Adrenal gland (tissue), 12 donors: ENCODE measurements around the gene ZNF396. TPM values are rescaled to one million over a fixed set of nuclear protein-coding genes. Genes with fewer than 3 reads are reported as not detected.

Experiments used
- DNase-seq, 7 donors: peaks; one replicate each; pipeline ENCODE4 v3.0.0-alpha.2; 2019 to 2020
- H3K27ac ChIP-seq, 5 donors: fragments of 200-600 bp; sonication (generic) in 4 of 5; 1 replicate in 3 of 5; 2 replicates in 2 of 5; pipeline versions ENCODE4 v1.5.1 to v1.8.0; 2016 to 2020; ENCODE audit warnings: mild to moderate bottlenecking in 1 of 5
- H3K27me3 ChIP-seq: fragments of 200-600 bp; 2 replicates; pipeline ENCODE4 v1.8.0; 2021
- H3K36me3 ChIP-seq, 2 donors: fragments of 200-600 bp; replicated peaks in 1 of 2; 1 replicate in 1 of 2; 2 replicates in 1 of 2; pipeline versions ENCODE4 v1.5.1 to v1.8.0; 2018 to 2022
- H3K4me1 ChIP-seq, 2 donors: fragments of 200-600 bp; replicated peaks in 1 of 2; 1 replicate in 1 of 2; 2 replicates in 1 of 2; pipeline versions ENCODE4 v1.5.1 to v1.8.0; 2018 to 2021
- H3K4me3 ChIP-seq, 4 donors: fragments of 200-600 bp; sonication (generic) in 3 of 4; one replicate each; pipeline ENCODE4 v1.5.1; 2016 to 2018
- H3K9me3 ChIP-seq, 3 donors: fragments of 200-600 bp; sonication (generic) in 1 of 3; replicated peaks in 1 of 3; 1 replicate in 2 of 3; 2 replicates in 1 of 3; pipeline versions ENCODE4 v1.5.1 to v1.8.0; 2016 to 2021
- POLR2A ChIP-seq, 2 donors: fragments of 450-650 bp; IDR thresholded peaks; one replicate each; pipeline ENCODE4 v1.6.1; 2017; ENCODE audit warnings: antibody characterized with exemption in 2 of 2, mild to moderate bottlenecking in 2 of 2, moderate library complexity in 1 of 2
- WGBS, 4 donors: extraction: QIAGEN DNeasy Blood & Tissue Kit in 2 of 4; methylation state at CpG; one replicate each; pipeline versions ENCODE4 v1.1.5 to v1.1.7; 2013 to 2017; 5-methylcytosine and 5-hydroxymethylcytosine counted together
- intact Hi-C, 2 donors: fragments of 100-400 bp; cut with DNase I; formaldehyde crosslinking; loops; one replicate each; pipeline versions ENCODE4 v1.14.1 to v1.15.0; 2022 to 2023
- polyA plus RNA-seq, 3 donors: library from polyadenylated mRNA; stranded (reverse); fragments of 200-250 nt in 2 of 3; fragments of 350-450 nt in 1 of 3; fragmentation: Illumina TruSeq in 1 of 3; extraction: RNeasy Lipid Tissue Mini Kit (QIAGEN cat#74804) in 1 of 3; gene quantifications; one replicate each; pipeline ENCODE4 v1.2.3, GENCODE V29; 2013 to 2014
- total RNA-seq, 9 donors: library from RNA; depleted of rRNA in 4 of 9; stranded (reverse); fragments of >200 nt in 4 of 9; fragments of 120-200 nt in 1 of 9; fragmentation: NEBNext Ultra II Directional in 1 of 9; extraction: Animal tissue kit (Norgen Biotek cat#: 25700) in 1 of 9; gene quantifications; one replicate each; pipeline versions ENCODE4 v1.1.0 to v1.2.4, GENCODE V29; 2013 to 2023
- TF ChIP-seq, protein P1 (sequence below), 6 experiments: fragments of 450-650 bp in 4 of 6; fragments of 200-600 bp in 2 of 6; sonication (generic) in 1 of 6; IDR thresholded peaks; 1 replicate in 5 of 6; 2 replicates in 1 of 6; pipeline versions ENCODE4 v1.5.1 to v1.8.0; 2016 to 2021; ENCODE audit warnings: antibody characterized with exemption in 6 of 6, mild to moderate bottlenecking in 2 of 6, moderate library complexity in 1 of 6
- donor health status: healthy with polysubstance abuse.
- donor health status: Bipolar disorder and iron deficiency.
- donor health status: DM: yes; HTN: yes; CAD: no.
- donor health status: DM: no; HTN: no; CAD: no.
- donor health status: DM: no; HTN: no; CAD: no.
- donor health status: DM: yes; HTN: yes; CAD: no.

The ZNF396 gene
- total and polyA plus RNA-seq, 12 donors, result 0.61 to 9.9 (median 3.7) TPM

DNA sequence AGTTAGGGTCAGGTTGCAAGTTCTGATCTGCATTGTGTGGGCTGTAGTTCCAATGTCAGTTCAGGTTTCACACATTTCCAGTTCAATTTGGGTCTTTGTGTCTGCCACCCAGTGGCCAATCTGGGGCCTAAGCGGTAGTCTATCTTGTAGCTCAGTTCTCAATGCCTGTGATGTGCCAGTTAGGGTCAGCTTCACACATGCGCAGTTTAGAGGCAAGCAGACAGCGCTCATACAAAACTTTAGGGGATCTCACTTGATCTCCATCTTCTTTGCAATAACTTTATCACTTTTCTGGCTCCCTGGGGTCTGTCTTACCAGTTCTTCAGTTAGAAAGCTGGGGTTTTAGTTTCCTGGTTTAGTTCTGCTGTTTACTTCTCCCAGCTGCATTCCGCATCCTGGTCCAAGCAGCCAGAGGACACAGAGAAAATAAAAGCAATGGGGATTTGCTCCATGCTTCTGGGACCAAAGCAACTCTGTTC is 22.0 kb downstream of the ZNF396 start:
- 23 to 31% (median 28%) methylated on average over 4 of the region's 4 CpGs for WGBS, 4 donors
- TF ChIP-seq POLR2A (IDR thresholded peaks at IDR 0.05), result no peak
- TF ChIP-seq, protein P1, sequence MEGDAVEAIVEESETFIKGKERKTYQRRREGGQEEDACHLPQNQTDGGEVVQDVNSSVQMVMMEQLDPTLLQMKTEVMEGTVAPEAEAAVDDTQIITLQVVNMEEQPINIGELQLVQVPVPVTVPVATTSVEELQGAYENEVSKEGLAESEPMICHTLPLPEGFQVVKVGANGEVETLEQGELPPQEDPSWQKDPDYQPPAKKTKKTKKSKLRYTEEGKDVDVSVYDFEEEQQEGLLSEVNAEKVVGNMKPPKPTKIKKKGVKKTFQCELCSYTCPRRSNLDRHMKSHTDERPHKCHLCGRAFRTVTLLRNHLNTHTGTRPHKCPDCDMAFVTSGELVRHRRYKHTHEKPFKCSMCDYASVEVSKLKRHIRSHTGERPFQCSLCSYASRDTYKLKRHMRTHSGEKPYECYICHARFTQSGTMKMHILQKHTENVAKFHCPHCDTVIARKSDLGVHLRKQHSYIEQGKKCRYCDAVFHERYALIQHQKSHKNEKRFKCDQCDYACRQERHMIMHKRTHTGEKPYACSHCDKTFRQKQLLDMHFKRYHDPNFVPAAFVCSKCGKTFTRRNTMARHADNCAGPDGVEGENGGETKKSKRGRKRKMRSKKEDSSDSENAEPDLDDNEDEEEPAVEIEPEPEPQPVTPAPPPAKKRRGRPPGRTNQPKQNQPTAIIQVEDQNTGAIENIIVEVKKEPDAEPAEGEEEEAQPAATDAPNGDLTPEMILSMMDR (IDR thresholded peaks at IDR 0.05), result peak; percentile 48 to 82 (median 74)
- no peak overlapping the region for H3K4me3 ChIP-seq
- no peaks in the 10 kb centered on the region for H3K4me1 ChIP-seq
- DNase-seq, result peak; percentile 68 to 93 (median 82)
- H3K9me3 ChIP-seq, result no peaks in the 10 kb centered on the region
- H3K36me3 ChIP-seq, result no peaks in the 10 kb centered on the region
- intact Hi-C loops, result loop anchor here in 1 of 2 donors (5.0 kb wide), 1 partner anchor 123 kb away; no protein-coding TSS in a partner anchor
- H3K27me3 ChIP-seq, result no peaks in the 10 kb centered on the region
- no peak overlapping the region for H3K27ac ChIP-seq

DNA sequence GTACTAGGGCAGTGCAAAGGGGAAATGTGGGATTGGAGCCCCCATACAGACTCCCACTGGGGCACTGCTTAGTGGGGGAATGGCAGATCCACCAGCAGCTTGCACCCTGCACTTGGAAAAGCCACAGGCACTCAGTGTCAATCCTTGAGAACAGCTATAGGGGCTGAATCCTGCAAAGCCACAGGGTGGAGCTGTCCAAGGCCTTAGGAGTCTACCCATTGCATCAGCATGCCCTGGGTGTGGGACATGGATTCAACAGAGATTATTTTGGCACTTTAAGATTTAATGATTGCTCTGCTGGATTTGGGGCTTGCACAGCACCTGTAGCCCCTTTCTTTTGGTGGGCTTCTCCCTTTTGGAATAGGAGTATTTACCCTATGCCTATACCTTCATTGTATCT is 24.4 kb downstream of the ZNF396 start:
- H3K36me3 ChIP-seq, result no peaks in the 10 kb centered on the region
- DNase-seq, result no peak
- no peaks in the 10 kb centered on the region for H3K4me1 ChIP-seq
- no peak overlapping the region for H3K27ac ChIP-seq
- intact Hi-C loops, result no loop called here
- H3K27me3 ChIP-seq, result no peaks in the 10 kb centered on the region
- TF ChIP-seq POLR2A (IDR thresholded peaks at IDR 0.05), result no peak
- TF ChIP-seq, protein P1 (IDR thresholded peaks at IDR 0.05), result no peak
- no peak overlapping the region for H3K4me3 ChIP-seq
- H3K9me3 ChIP-seq, result no peaks in the 10 kb centered on the region

DNA sequence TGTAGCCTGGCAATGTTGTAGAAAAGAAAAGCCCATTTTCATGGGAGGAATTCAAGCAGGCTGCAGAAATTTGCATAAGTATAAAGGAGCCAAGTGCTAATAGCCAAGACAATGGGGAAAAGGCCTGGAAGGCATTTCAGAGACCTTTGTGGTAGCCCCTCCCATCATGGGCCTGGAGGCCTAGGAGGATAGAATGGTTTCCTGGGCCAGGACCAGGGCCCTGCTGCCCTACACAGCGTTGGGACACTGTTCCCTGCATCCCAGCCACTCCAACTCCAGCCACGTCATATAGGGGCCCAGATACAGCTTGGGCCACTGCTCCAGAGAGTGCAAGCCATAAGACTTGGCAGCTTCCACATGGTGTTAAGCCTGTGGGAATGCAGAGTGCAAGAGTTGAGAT is 24.9 kb downstream of the ZNF396 start:
- WGBS, 4 donors, result 67 to 89% (median 82%) methylated on average over 1 to 2 of the region's 2 CpGs
- no peaks in the 10 kb centered on the region for H3K4me1 ChIP-seq
- H3K27me3 ChIP-seq, result no peaks in the 10 kb centered on the region
- intact Hi-C loops, result no loop called here
- TF ChIP-seq POLR2A (IDR thresholded peaks at IDR 0.05), result no peak
- TF ChIP-seq, protein P1 (IDR thresholded peaks at IDR 0.05), result no peak
- H3K36me3 ChIP-seq, result no peaks in the 10 kb centered on the region
- H3K9me3 ChIP-seq, result no peaks in the 10 kb centered on the region
- H3K27ac ChIP-seq, result no peak overlapping the region
- no peak overlapping the region for H3K4me3 ChIP-seq
- DNase-seq, result no peak

DNA sequence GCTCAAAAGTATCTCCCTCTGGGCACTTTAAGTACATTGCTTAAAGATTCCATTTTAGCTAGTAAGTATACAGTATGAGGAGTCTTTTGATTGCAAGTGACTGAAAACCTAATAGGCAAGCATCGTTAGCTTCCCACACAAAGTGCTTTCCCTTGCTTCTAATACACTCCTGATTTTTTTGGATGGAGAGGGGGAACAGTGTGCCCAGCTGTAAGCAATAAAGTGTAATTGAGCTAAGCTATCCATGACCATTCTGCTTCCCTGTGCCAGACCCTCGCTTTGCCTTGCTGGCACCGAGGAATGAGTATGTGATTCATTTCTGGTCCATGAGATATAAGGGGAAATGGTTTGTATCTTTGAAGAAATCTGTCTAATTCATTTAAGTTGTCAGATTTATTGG is 29.1 kb downstream of the ZNF396 start:
- H3K36me3 ChIP-seq, result no peaks in the 10 kb centered on the region
- H3K4me3 ChIP-seq, result no peak overlapping the region
- intact Hi-C loops, result loop anchor here in 1 of 2 donors (10.0 kb wide), 1 partner anchor 103 kb away; the partner anchor contains the start of gene ZNF397
- TF ChIP-seq, protein P1 (IDR thresholded peaks at IDR 0.05), result no peak
- no peak for TF ChIP-seq POLR2A (IDR thresholded peaks at IDR 0.05)
- no peak for DNase-seq
- H3K4me1 ChIP-seq, result peaks cover 20 to 22% of the 10 kb centered on the region in 2 donors
- no peak overlapping the region for H3K27ac ChIP-seq
- 87 to 91% (median 89%) methylated on average over 3 of the region's 3 CpGs for WGBS, 4 donors
- no peaks in the 10 kb centered on the region for H3K9me3 ChIP-seq
- no peaks in the 10 kb centered on the region for H3K27me3 ChIP-seq
